H9 (cell line): ENCODE measurements around the gene ARSJ. TPM values are rescaled to one million over a fixed set of nuclear protein-coding genes. Genes with fewer than 3 reads are reported as not detected.

Source experiments
- DNase-seq: peaks from one replicate; pipeline ENCODE4 v3.0.0-alpha.2; 2017
- H2AFZ ChIP-seq: one replicate; pipeline ENCODE4 v1.6.1; 2013; ENCODE audit warnings: mild to moderate bottlenecking, low read length, control low read depth, moderate library complexity
- H2AK5ac ChIP-seq: 2 replicates; pipeline ENCODE4 v1.6.1; 2013; ENCODE audit warnings: low read length, control low read depth, mixed read lengths; ENCODE audit not compliant: insufficient read length
- H2BK120ac ChIP-seq: one replicate; pipeline ENCODE4 v1.6.1; 2013; ENCODE audit warnings: low read depth, mild to moderate bottlenecking, low read length, control low read depth, inconsistent platforms; ENCODE audit not compliant: poor library complexity, severe bottlenecking
- H2BK12ac ChIP-seq: 2 replicates; pipeline ENCODE4 v1.6.1; 2013; ENCODE audit warnings: low read length, control low read depth, mixed read lengths, low read depth; ENCODE audit not compliant: insufficient read length
- H2BK15ac ChIP-seq: 2 replicates; pipeline ENCODE4 v1.6.1; 2013; ENCODE audit warnings: low read depth, low read length, control low read depth
- H2BK20ac ChIP-seq: one replicate; pipeline ENCODE4 v1.6.1; 2013; ENCODE audit warnings: low read depth, mild to moderate bottlenecking, low read length, control low read depth, inconsistent platforms; ENCODE audit not compliant: poor library complexity, severe bottlenecking
- H2BK5ac ChIP-seq: 2 replicates; pipeline ENCODE4 v1.6.1; 2013; ENCODE audit warnings: low read length, control low read depth, mixed read lengths; ENCODE audit not compliant: insufficient read length
- H3K14ac ChIP-seq: 2 replicates; pipeline ENCODE4 v1.6.1; 2013; ENCODE audit warnings: low read length, control low read depth; ENCODE audit not compliant: insufficient read depth
- H3K18ac ChIP-seq: 2 replicates; pipeline ENCODE4 v1.6.1; 2013; ENCODE audit warnings: low read depth, mild to moderate bottlenecking, mixed read lengths, low read length, control low read depth; ENCODE audit not compliant: insufficient read length
- H3K23ac ChIP-seq: 2 replicates; pipeline ENCODE4 v1.6.1; 2013; ENCODE audit warnings: low read length, control low read depth, mixed read lengths, low read depth; ENCODE audit not compliant: insufficient read length
- H3K23me2 ChIP-seq: 2 replicates; pipeline ENCODE4 v1.6.1; 2013; ENCODE audit warnings: low read depth, mild to moderate bottlenecking, mixed read lengths, low read length, control low read depth; ENCODE audit not compliant: insufficient read length, poor library complexity, severe bottlenecking
- H3K27ac ChIP-seq: 2 replicates; pipeline ENCODE4 v1.5.1; 2013; ENCODE audit warnings: low read length, control low read depth, mixed read lengths, low read depth; ENCODE audit not compliant: insufficient read length
- H3K27me3 ChIP-seq: 2 replicates; pipeline ENCODE4 v1.6.1; 2013; ENCODE audit warnings: low read length, control low read depth, inconsistent platforms; ENCODE audit not compliant: insufficient read depth
- H3K4ac ChIP-seq: 2 replicates; pipeline ENCODE4 v1.6.1; 2013; ENCODE audit warnings: low read depth, mild to moderate bottlenecking, control low read depth, inconsistent platforms, low read length, moderate library complexity
- H3K4me1 ChIP-seq: 2 replicates; pipeline ENCODE4 v1.6.1; 2013; ENCODE audit warnings: low read length, control low read depth, inconsistent platforms; ENCODE audit not compliant: insufficient read depth
- H3K4me2 ChIP-seq: 2 replicates; pipeline ENCODE4 v1.6.1; 2013; ENCODE audit warnings: low read length, control low read depth, mixed read lengths; ENCODE audit not compliant: insufficient read length, insufficient read depth
- H3K56ac ChIP-seq: 2 replicates; pipeline ENCODE4 v1.6.1; 2013; ENCODE audit warnings: low read depth, mild to moderate bottlenecking, mixed read lengths, low read length, control low read depth; ENCODE audit not compliant: insufficient read length
- H3K79me1 ChIP-seq: 2 replicates; pipeline ENCODE4 v1.6.1; 2013; ENCODE audit warnings: low read depth, mild to moderate bottlenecking, moderate library complexity, low read length, control low read depth, inconsistent platforms; ENCODE audit not compliant: insufficient read depth, poor library complexity, severe bottlenecking
- H3K79me2 ChIP-seq: 2 replicates; pipeline ENCODE4 v1.6.1; 2013; ENCODE audit warnings: low read length, control low read depth, inconsistent platforms; ENCODE audit not compliant: insufficient read depth
- H3K9ac ChIP-seq: 2 replicates; pipeline ENCODE4 v1.6.1; 2013; ENCODE audit warnings: low read length, control low read depth, mixed read lengths; ENCODE audit not compliant: insufficient read length; ENCODE audit errors: extremely low read depth
- H3K9me3 ChIP-seq: one replicate; pipeline ENCODE4 v1.6.1; 2013; ENCODE audit warnings: low read depth, low read length, inconsistent platforms; ENCODE audit not compliant: control insufficient read depth
- H3T11ph ChIP-seq: one replicate; pipeline ENCODE4 v1.6.1; 2013; ENCODE audit warnings: mild to moderate bottlenecking, low read length, control low read depth, inconsistent platforms
- H4K20me1 ChIP-seq: one replicate; pipeline ENCODE4 v1.6.1; 2013; ENCODE audit not compliant: control insufficient read depth, insufficient read length, insufficient read depth
- H4K5ac ChIP-seq: 2 replicates; pipeline ENCODE4 v1.6.1; 2013; ENCODE audit warnings: low read depth, mild to moderate bottlenecking, mixed read lengths, low read length, control low read depth; ENCODE audit not compliant: insufficient read length
- H4K8ac ChIP-seq: replicated peaks from 2 replicates; pipeline ENCODE4 v1.6.1; 2013; ENCODE audit warnings: low read length, control low read depth, mixed read lengths, low read depth; ENCODE audit not compliant: insufficient read length
- H4K91ac ChIP-seq: 2 replicates; pipeline ENCODE4 v1.6.1; 2013; ENCODE audit warnings: low read depth, mild to moderate bottlenecking, moderate library complexity, mixed read lengths, low read length, control low read depth; ENCODE audit not compliant: insufficient read length
- H3K27ac Mint-ChIP-seq, 3 experiments: 2 replicates in 2 of 3; 3 replicates in 1 of 3; pipeline ENCODE4 v1.8.0; 2020 to 2021; ENCODE audit warnings: mixed read lengths in 3 of 3, mild to moderate bottlenecking in 1 of 3, moderate library complexity in 1 of 3
- H3K27me3 Mint-ChIP-seq: 2 replicates; pipeline ENCODE4 v1.8.0; 2021; ENCODE audit warnings: low read depth, mild to moderate bottlenecking, moderate library complexity, mixed read lengths
- H3K36me3 Mint-ChIP-seq, 3 experiments: 2 replicates in 2 of 3; 3 replicates in 1 of 3; pipeline ENCODE4 v1.8.0; 2020 to 2021; ENCODE audit warnings: low read depth in 3 of 3, mixed read lengths in 3 of 3; ENCODE audit not compliant: insufficient read depth in 1 of 3
- H3K4me1 Mint-ChIP-seq, 2 experiments: 2 replicates each; pipeline ENCODE4 v1.8.0; 2020; ENCODE audit warnings: mixed read lengths in 2 of 2
- H3K4me3 Mint-ChIP-seq, 2 experiments: 2 replicates in 1 of 2; 3 replicates in 1 of 2; pipeline ENCODE4 v1.8.0; 2020 to 2021; ENCODE audit warnings: mild to moderate bottlenecking in 2 of 2, mixed read lengths in 2 of 2, moderate library complexity in 1 of 2
- H3K9me3 Mint-ChIP-seq, 2 experiments: 2 replicates in 1 of 2; 3 replicates in 1 of 2; pipeline ENCODE4 v1.8.0; 2020; ENCODE audit warnings: mild to moderate bottlenecking in 2 of 2, mixed read lengths in 2 of 2, moderate library complexity in 1 of 2
- CTCF ChIP-seq: fragments of 200-600 bp; sonication (generic); conservative IDR thresholded peaks from 3 replicates; pipeline ENCODE4 v1.8.0; 2021; ENCODE audit warnings: antibody characterized with exemption, mild to moderate bottlenecking
- WGBS: extraction: QIAGEN DNeasy Blood & Tissue Kit; methylation state at CpG from one replicate; pipeline ENCODE4 v1.1.7; 2013; ENCODE audit warnings: missing lambda C conversion rate, low lambda C conversion rate, mixed read lengths; ENCODE audit not compliant: insufficient read length; ENCODE audit errors: extremely low coverage; 5-methylcytosine and 5-hydroxymethylcytosine counted together
- total RNA-seq: library from RNA; stranded (reverse); gene quantifications from 2 replicates; pipeline ENCODE4 v1.2.1, GENCODE V29; 2021

The ARSJ gene
- total RNA-seq, 1 experiment from 2014 or later: 1.1 TPM

- no peaks in the 10 kb centered on the region for H3K27me3 ChIP-seq
- no peaks in the 10 kb centered on the region for H3K9me3 ChIP-seq
- no peak overlapping the region for H3T11ph ChIP-seq
- Mint-ChIP-seq H3K4me1 (peaks cover 0 to 14% of the 10 kb centered on the region in 2 experiments; a peak in 3 of 4 replicates), H3K4me3 (no peak overlapping the region), H3K27me3 (peaks cover 14% of the 10 kb centered on the region), H3K9me3 (peaks cover 0 to 3% of the 10 kb centered on the region in 2 experiments; a peak in 2 of 5 replicates), H3K27ac (no peak overlapping the region), H3K36me3 (peaks cover 0 to 3% (median 0%) of the 10 kb centered on the region in 3 experiments; a peak in 1 of 7 replicates)
- peaks cover under 1% of the 10 kb centered on the region for H3K23me2 ChIP-seq
- H2BK12ac ChIP-seq: no peak overlapping the region
- no peaks in the 10 kb centered on the region for H3K4me1 ChIP-seq
- H2BK120ac ChIP-seq: no peak overlapping the region
- no peak overlapping the region for H4K8ac ChIP-seq
- H3K27ac ChIP-seq: no peak overlapping the region
- no peak overlapping the region for H2BK20ac ChIP-seq
- H3K4ac ChIP-seq: no peak overlapping the region
- H3K14ac ChIP-seq: no peak overlapping the region
- H3K4me2 ChIP-seq: no peak overlapping the region
- no peak overlapping the region for H4K5ac ChIP-seq
- H3K79me2 ChIP-seq: no peaks in the 10 kb centered on the region
- no peak for TF ChIP-seq CTCF
- H3K18ac ChIP-seq: no peak overlapping the region
- no peak for DNase-seq
- WGBS: no CpG with 5 or more reads among the region's 3 CpGs
- no peak overlapping the region for H3K23ac ChIP-seq
- no peak overlapping the region for H4K91ac ChIP-seq
- no peak overlapping the region for H2BK5ac ChIP-seq
- H3K9ac ChIP-seq: no peak overlapping the region
- H2AK5ac ChIP-seq: no peak overlapping the region
- no peak overlapping the region for H3K56ac ChIP-seq
- H4K20me1 ChIP-seq: no peaks in the 10 kb centered on the region
- H2AFZ ChIP-seq: no peak overlapping the region
- H2BK15ac ChIP-seq: no peak overlapping the region
- H3K79me1 ChIP-seq: no peaks in the 10 kb centered on the region
Observed at GRCh38 chr4:113973345-113973744, 6.1 kb downstream of the ARSJ start.
